Left lung (tissue), 10 donors: ENCODE data around the gene KRTAP10-3. TPM values are rescaled to one million over a fixed set of nuclear protein-coding genes. Genes with fewer than 3 reads are reported as not detected.

Experiments
- ATAC-seq: fragments of 200-7000 bp; cut with Tn5 transposase; one replicate; pipeline ENCODE4 v1.9.1; 2020; ENCODE audit warnings: moderate library complexity
- DNase-seq, 4 donors: peaks; one replicate each; pipeline ENCODE4 v3.0.0-alpha.2; 2013 to 2020
- H3K27ac ChIP-seq, 2 donors: fragments of 200-600 bp; sonication (generic) in 1 of 2; one replicate each; pipeline versions ENCODE4 v1.5.0 to v1.8.0; 2020 to 2021
- H3K27me3 ChIP-seq, 2 donors: fragments of 200-600 bp; sonication (generic) in 1 of 2; one replicate each; pipeline versions ENCODE4 v1.5.0 to v1.8.0; 2020 to 2021
- H3K36me3 ChIP-seq, 2 donors: fragments of 200-600 bp; sonication (generic) in 1 of 2; one replicate each; pipeline versions ENCODE4 v1.5.0 to v1.8.0; 2020 to 2021
- H3K4me1 ChIP-seq, 2 donors: fragments of 200-600 bp; one replicate each; pipeline ENCODE4 v1.8.0; 2021
- H3K4me3 ChIP-seq, 2 donors: fragments of 200-600 bp; sonication (generic) in 1 of 2; one replicate each; pipeline versions ENCODE4 v1.5.0 to v1.8.0; 2020 to 2021; ENCODE audit warnings: mild to moderate bottlenecking in 1 of 2
- H3K9me3 ChIP-seq, 2 donors: fragments of 200-600 bp; sonication (generic) in 1 of 2; one replicate each; pipeline versions ENCODE4 v1.5.0 to v1.8.0; 2020 to 2021
- intact Hi-C, 2 donors: fragments of 100-400 bp; cut with DNase I; formaldehyde crosslinking; loops; one replicate each; pipeline versions ENCODE4 v1.11.2 to v1.14.2; 2022
- polyA plus RNA-seq, 6 donors: library from polyadenylated mRNA; unstranded; fragments of 120-200 nt; gene quantifications; one replicate each; pipeline ENCODE4 v1.2.1, GENCODE V29; 2013; ENCODE audit not compliant: insufficient read length in 6 of 6
- total RNA-seq, 2 donors: library from RNA; stranded (reverse); fragmentation: NEBNext Ultra II Directional; extraction: Animal tissue kit (Norgen Biotek cat#: 25700); gene quantifications; one replicate each; pipeline ENCODE4 v1.2.1, GENCODE V29; 2021
- TF ChIP-seq, protein P1 (sequence below), 2 donors: fragments of 200-600 bp; sonication (generic) in 1 of 2; IDR thresholded peaks; one replicate each; pipeline versions ENCODE4 v1.5.0 to v1.8.0; 2021; ENCODE audit warnings: antibody characterized with exemption in 2 of 2
- donor health status: DM: no; HTN: yes; CAD: no.
- donor health status: DM: no; HTN: no; CAD: no.

Gene KRTAP10-3
- total and polyA plus RNA-seq, 8 donors, result not detected

DNA sequence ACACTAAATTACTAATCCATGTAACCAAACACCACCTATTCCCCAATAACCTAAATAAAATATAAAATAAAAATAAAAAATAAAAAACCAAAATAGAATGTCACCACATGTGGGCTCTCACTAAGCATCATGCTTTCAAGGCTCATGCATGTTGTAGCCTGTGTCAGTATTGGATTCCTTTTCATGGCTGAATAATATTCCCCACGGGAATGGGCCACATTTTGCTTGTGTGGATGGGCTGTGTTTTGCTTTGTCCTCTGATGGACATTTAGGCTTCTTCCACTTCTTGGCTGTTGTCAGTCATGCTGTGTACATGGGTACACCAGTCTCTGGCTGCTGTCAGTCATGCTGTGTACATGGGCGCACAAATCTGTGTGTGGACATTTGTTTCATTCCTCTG is 30.5 kb upstream of the KRTAP10-3 start:
- Histone ChIP-seq H3K4me1 (no peaks in the 10 kb centered on the region), H3K27ac (no peak overlapping the region), H3K36me3 (no peaks in the 10 kb centered on the region), H3K4me3 (no peak overlapping the region), H3K9me3 (no peaks in the 10 kb centered on the region), H3K27me3 (peaks cover 0 to 62% of the 10 kb centered on the region in 2 donors)
- intact Hi-C loops, result no loop called here
- DNase-seq (no peak), ATAC-seq (no peak)
- TF ChIP-seq, protein P1, sequence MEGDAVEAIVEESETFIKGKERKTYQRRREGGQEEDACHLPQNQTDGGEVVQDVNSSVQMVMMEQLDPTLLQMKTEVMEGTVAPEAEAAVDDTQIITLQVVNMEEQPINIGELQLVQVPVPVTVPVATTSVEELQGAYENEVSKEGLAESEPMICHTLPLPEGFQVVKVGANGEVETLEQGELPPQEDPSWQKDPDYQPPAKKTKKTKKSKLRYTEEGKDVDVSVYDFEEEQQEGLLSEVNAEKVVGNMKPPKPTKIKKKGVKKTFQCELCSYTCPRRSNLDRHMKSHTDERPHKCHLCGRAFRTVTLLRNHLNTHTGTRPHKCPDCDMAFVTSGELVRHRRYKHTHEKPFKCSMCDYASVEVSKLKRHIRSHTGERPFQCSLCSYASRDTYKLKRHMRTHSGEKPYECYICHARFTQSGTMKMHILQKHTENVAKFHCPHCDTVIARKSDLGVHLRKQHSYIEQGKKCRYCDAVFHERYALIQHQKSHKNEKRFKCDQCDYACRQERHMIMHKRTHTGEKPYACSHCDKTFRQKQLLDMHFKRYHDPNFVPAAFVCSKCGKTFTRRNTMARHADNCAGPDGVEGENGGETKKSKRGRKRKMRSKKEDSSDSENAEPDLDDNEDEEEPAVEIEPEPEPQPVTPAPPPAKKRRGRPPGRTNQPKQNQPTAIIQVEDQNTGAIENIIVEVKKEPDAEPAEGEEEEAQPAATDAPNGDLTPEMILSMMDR (IDR thresholded peaks at IDR 0.05), result no peak

DNA sequence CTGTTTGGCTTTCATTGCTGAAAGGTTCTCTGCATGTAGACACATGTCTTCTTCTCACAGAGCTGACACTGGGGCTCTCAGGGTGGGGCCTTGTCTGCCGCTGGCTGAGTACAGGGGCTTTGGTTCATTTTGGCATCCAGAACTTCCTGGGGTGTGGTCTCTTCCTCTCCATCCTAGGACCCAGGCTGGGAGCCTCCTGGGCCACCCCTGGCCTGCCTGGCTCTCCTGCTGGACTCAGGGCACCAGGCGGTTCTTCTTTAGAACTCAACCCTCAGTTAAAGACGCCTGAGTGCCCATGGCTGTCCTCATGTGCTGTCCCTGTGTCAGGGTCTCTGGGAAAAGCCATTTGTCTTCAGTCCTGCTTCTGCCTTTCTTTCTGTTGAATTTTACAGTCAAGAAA is 27.3 kb upstream of the KRTAP10-3 start:
- Histone ChIP-seq H3K27me3 (peaks cover 0 to 61% of the 10 kb centered on the region in 2 donors), H3K27ac (no peak overlapping the region), H3K36me3 (no peaks in the 10 kb centered on the region), H3K4me3 (no peak overlapping the region), H3K4me1 (no peaks in the 10 kb centered on the region), H3K9me3 (peaks cover 0 to 14% of the 10 kb centered on the region in 2 donors)
- TF ChIP-seq, protein P1 (IDR thresholded peaks at IDR 0.05), result no peak
- DNase-seq (peak in 1 of 4 donors; percentile 48), ATAC-seq (no peak)
- intact Hi-C loops, result no loop called here

DNA sequence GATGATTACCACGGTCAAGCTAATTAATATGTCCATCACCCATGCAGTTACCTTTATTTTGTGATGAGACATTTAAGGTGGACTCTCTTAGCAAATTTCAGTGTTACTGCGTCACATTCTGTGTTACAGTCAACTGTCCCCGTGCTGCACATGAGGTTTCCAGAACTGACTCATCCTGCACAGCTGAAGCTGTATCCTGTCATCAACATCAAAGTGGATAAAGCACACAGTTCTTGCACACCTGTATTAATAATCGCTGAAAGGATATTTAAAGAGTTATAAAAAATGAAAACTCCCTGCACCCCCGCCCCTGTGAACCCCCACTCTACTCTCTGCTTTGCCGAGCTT is 25.2 kb upstream of the KRTAP10-3 start:
- Histone ChIP-seq H3K9me3 (peaks cover 0 to 19% of the 10 kb centered on the region in 2 donors), H3K27ac (no peak overlapping the region), H3K27me3 (peaks cover 0 to 60% of the 10 kb centered on the region in 2 donors), H3K4me3 (no peak overlapping the region), H3K4me1 (no peaks in the 10 kb centered on the region), H3K36me3 (no peaks in the 10 kb centered on the region)
- intact Hi-C loops, result no loop called here
- DNase-seq, result no peak
- no peak for ATAC-seq
- TF ChIP-seq, protein P1 (IDR thresholded peaks at IDR 0.05), result no peak

DNA sequence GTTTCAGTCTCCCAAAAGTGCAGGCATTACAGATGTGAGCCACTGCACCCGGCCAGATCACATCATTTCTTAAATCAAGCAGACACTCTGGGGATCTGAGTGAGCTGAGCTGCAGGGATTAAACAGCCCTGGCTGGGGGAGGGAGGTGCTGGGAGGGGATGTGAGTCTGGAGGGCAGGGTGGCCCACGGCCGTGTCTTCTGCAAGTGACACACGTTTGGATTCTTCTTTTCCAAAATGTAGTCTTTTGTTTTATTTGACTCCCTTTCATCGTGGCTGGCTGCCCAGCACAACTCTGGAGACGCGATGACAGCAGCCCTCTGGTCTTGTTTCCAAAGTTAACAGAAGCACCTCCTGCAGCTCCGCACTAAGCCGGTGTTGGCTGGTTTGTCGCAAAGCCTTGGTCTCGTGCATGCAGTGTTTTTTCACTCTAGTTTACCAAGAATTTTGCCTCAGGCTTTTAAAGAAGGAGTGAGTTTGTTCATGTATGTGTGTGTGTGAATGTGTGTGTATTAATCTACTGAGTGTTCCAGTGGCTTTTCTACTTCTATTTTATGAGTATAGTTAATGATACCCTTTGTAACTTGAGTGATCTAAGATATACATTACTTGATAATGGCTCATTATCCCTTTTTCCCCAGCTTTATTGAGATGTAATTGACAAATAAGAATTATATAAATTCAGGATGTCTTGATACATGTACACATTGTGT is 24.6 kb upstream of the KRTAP10-3 start:
- H3K9me3 ChIP-seq, result peaks cover 0 to 21% of the 10 kb centered on the region in 2 donors
- no peak overlapping the region for H3K4me3 ChIP-seq
- ATAC-seq (no peak), DNase-seq (peak in 2 of 4 donors; percentile 11 to 38)
- H3K4me1 ChIP-seq, result no peaks in the 10 kb centered on the region
- TF ChIP-seq, protein P1 (IDR thresholded peaks at IDR 0.05), result no peak
- intact Hi-C loops, result no loop called here
- no peak overlapping the region for H3K27ac ChIP-seq
- peaks cover 0 to 60% of the 10 kb centered on the region in 2 donors for H3K27me3 ChIP-seq
- no peaks in the 10 kb centered on the region for H3K36me3 ChIP-seq

DNA sequence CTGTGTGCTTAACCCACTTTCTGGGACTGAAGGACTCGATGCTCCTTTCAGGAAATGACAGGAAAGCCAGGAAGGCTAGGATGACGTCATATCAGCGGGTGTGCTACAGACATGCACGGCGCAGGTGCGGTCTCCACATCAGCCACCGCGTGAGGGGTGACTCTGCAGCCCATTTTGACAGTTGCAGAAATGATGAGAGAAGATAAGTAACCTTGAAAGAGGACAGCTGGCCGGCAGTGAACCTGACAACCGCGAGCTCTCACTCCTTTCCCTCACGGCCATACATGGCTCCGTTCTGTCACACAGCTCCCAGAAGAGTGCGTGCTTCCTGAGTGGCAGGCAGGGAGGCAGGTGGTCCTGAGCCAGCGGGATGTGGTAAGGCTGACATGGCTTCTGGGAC is 23.5 kb upstream of the KRTAP10-3 start:
- Histone ChIP-seq H3K9me3 (peaks cover 0 to 27% of the 10 kb centered on the region in 2 donors), H3K36me3 (no peaks in the 10 kb centered on the region), H3K4me1 (no peaks in the 10 kb centered on the region), H3K27me3 (peaks cover 0 to 60% of the 10 kb centered on the region in 2 donors), H3K27ac (no peak overlapping the region), H3K4me3 (no peak overlapping the region)
- DNase-seq, result no peak
- TF ChIP-seq, protein P1 (IDR thresholded peaks at IDR 0.05), result no peak
- intact Hi-C loops, result no loop called here
- no peak for ATAC-seq
